ENCODE results near the gene SLC6A13.

The SLC6A13 gene

DNA sequence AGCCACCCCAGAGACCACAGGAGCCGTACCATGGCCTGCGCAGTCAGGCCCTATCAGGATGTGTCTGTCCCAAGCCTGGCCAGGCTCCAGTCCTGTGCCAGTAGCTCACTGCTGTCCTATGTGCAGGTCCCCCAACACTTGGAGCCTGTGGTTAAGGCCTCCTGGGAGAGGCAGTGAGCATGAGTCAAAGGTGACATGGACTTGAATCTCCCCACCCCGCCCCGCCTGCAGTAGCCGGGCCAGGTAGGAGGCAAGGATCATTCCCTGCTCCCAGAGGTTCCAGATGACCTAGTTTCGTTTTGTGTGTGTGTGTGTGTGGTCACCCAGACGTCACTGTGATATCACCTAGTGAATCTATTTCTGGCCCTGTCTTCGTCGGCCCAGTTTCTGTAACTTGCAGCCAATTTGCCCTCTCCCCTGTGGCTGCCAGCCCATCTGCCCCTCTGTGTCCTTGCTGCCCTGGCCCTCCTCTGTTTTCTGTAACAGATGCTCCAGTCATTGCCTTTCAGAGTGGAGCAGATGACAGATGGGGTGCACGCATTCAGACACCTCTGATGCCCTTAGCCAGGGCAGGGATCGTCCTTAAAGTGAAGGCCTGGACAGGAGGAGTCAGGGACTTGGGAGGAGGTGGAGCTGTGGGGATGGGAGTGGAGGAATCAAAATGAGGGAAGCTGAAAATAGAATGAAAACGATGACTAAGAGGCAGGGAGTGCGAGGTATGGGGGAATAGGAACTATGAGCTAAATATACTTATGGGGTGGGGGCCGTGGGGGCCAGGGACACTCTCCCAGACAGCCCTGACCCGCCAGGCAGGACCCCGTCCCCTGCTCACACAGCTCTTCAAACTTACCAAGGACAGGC lies 86.1 kb downstream of the SLC6A13 start:
- DNase-seq = no peak

DNA sequence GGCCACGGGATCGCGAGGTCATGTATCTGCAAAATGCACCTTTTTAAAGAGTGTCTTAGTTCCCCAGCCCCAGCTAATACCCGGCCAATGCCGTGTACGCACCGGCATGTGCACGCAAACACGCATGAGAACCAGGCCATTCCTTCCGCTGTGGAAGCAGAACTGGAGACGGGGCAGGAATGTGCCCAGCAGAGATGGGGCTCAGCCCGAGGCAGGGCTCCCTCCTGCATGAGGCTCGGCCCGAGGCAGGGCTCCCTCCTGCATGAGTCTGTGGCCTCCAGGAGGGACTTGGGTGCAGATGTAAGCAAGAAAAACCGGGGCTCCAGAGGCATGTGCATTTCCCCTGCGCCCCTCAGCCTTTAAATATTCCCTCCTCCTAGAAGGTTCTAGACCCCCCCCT lies 86.9 kb downstream of the SLC6A13 start:
- DNase-seq = no peak

DNA sequence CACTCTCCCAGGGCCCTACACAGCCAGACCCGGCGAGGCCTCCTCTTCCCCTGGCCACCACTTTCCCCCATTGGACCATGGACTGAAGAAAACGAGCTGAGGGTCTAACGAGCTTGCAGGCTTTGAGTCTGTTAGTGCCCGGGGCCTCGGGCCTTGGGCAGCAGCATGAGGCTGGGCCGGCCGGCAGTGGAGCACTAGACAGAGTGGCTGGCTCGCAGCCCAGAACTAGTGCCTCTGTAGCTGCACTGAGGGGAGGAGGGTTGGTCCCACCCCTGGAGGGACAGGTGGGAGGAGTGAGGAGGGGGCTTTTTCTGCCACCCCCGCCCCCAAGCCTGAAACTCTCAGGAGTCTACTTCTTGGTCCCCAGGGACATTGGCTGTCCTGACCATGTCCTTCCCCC lies 87.4 kb downstream of the SLC6A13 start:
- DNase-seq = no peak

DNA sequence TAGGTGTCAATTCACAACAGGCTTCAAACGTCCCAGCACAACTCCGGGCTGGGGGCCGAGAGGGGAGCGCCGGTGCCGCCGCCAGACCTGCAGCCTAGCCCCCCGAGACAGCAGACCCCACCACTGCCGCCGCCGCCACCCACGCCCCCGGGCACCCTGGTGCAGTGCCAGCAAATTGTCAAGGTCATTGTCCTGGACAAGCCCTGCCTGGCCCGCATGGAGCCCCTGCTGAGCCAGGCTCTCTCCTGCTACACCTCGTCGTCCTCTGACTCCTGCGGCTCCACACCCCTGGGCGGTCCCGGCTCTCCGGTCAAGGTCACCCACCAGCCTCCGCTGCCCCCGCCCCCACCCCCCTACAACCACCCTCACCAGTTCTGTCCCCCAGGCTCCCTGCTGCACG lies 88.0 kb downstream of the SLC6A13 start:
- DNase-seq = peak; percentile 27

DNA sequence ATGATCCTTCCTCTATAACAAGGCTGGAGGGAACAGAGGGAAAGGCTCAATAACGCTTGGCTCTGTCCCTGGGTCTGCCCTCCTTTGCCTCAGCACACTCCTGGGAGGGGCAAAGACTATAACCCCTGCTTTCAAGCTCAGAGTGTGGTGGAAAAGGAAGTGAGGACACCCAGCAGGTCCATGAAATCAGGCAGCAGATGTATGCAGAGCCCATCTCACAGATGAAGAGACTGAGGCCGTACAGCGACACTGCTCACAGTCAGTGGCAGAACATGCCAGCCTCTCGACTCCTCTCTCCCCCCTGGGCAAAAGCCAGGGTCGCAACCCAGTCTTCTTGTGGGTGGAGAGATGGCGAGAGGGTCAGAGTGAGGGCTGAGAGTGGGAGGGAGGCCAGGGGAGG lies 88.5 kb downstream of the SLC6A13 start:
- no peak for DNase-seq

DNA sequence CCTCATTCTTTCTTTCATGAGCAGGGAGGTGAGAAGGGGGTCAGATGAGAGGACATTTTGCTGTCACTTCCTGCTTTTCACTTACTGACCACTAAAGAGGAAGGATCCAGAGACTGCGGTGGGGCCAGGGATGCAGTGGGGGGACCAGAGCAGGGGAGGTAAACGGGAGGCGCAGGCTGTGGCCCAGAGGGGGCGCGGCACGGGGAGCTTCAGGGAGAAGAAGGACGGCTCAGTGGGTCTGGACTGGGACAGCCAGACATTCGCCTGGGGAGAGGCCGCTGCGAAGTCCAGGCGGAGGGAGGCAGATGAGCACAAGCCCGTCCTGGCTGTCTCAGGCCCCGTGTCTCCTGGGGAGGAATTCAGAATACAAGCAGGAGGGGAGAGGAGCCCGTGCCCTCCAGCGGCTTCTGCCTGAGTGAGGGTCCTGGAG lies 89.9 kb downstream of the SLC6A13 start:
- DNase-seq = no peak

DNA sequence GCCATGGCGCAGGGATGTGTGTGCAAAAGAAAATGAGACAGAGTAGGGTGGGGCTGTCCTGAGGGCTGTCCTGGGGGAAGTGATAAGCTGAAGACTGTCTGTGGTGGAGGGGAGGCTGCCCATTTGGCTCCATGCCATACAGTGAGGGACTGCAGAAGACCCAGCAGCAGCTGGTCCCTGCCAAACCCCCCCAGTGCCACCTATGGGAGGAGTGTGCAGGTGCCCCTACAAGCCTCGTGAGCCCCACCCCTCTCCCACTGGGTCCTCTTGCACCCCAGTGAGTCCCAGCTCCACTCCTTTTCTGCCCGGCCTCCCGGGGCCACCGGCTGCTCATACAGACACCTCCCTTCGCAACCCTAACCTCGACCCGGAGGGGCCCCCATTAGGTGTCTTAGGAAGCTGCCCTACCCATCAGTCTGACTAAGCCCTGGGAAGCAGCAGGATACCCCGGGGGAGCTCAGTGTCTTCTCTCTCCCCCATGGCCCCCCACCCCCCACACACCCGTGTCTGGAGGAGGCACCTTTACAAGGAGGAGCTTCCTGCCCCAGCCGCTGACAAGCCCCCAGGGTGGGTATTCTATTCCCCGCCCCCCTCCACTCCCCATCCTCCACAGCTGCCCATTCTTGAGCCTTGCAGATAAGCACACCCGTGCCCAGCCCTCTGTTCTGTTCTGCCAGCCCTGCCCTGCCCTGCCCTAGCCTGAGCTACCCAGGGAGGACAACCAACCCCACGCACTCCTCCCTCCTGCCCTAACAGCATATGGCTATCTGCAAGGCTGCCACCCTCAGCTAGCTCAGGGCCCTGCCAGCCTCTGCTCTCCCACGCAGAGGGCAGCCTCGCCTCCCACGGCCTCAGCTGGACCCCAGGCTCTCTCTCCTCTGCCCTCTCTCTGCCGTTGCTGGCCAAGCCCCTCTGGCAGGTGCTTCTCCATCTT lies 90.6 kb downstream of the SLC6A13 start:
- peak; percentile 63 for DNase-seq

DNA sequence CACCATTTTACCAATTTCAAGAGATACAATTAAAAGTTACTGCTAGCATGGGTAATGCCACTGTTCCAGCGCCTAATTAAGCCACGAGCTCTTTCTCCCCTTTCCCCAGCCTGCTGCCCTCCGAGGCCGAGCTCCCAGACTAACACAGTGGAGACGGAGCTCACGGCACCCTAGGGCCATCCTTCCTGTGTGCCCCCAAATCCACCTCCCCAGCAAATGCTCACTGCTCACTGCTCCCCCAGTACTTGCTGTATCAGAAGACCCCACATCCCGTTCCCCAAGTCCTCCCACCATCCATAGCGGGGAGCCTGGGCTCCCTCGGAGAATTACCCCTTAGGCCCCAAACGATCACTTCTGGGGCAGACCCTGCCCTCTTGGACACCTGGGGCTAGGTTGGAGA lies 91.4 kb downstream of the SLC6A13 start:
- DNase-seq = no peak
